ENCODE results near the gene MS4A8.
"Not testable (repeated sequence)": the region's sequence is repeated elsewhere in the genome, so short reads cannot be mapped to it uniquely, and the experiment has no call there.

The MS4A8 gene

GRCh38 chr11:60724420-60724819, 25.0 kb downstream of the MS4A8 start, which contains the start of gene MS4A18:
MS4A18 (plus strand) TSS chr11:60724720.
- DNase-seq (ENCODE audit: low read depth, low spot score): no peak

DNA sequence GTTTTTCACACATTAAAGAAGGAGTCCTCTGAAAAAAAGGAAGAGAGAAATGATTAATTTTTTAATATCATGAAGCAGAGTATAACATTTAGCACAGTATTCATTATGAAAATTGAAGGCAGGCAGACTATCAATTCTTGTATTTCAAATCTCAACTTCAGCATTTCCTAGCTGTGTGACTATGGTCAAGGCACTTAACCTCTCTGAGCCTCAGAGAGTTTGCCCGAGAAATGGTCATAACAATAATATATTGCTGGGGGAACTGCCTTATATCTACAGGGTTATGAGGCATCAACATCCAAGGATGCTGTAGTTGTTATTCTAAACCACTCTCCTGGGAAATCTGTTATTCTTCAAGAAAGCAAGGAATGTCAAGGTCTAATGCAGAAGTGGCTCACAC, 26.2 kb downstream of the MS4A8 start:
- no peak for DNase-seq (ENCODE audit: low read depth, low spot score)

GRCh38 chr11:60731586-60731985, 32.2 kb downstream of the MS4A8 start:
- DNase-seq (ENCODE audit: low read depth, low spot score): no peak

- no peak for DNase-seq (ENCODE audit: low read depth, low spot score)
These were observed 34.9 kb downstream of the MS4A8 start for GRCh38 chr11:60734279-60734678.

DNA sequence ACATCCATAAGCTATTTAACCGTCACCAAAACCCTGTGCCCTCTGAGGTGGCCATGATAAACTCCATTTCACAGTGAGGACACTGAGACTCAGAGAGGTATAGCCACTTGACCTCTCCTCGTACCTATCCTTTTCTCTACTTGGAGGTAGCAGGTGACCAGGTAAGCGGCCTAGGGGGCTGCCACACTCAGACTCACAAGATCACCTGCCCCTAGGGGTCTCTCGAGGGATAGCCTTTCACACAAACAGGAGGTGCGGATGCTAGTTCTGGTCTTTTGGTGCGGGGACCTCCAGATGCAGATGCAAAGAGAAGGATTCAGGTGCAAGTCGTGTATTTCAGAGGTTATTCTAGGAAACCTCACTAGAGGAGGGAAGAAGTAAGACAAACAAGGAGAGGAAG, 39.7 kb downstream of the MS4A8 start:
- DNase-seq (ENCODE audit: low read depth, low spot score): no peak

- DNase-seq (ENCODE audit: low read depth, low spot score): no peak
These were observed 41.2 kb downstream of the MS4A8 start for GRCh38 chr11:60740573-60740972.

GRCh38 chr11:60741421-60741820, 42.0 kb downstream of the MS4A8 start:
- DNase-seq (ENCODE audit: low read depth, low spot score): no peak

GRCh38 chr11:60743058-60743457, 43.6 kb downstream of the MS4A8 start:
- no peak for DNase-seq (ENCODE audit: low read depth, low spot score)

- no peak for DNase-seq (ENCODE audit: low read depth, low spot score)
These were observed 44.7 kb downstream of the MS4A8 start for GRCh38 chr11:60744114-60744513.

DNA sequence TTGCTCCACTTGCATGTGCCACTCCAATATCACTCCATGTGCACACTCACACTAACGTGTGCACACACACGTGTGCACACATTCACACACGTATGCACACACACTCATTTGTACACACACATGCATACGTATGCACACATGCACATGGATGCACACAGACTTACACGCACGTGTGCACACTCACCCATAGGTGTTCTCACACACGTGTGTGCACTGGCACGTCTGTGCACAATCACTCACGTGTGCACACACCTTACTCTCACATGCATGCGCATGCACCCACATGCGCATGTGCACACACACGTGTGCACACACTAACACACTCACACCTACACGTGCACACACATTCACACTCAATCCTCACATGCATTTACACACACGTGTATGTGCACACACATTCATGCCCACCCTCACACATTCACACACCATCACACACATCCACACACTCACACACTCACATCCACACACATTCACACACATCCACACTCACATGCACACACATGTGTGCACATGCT, 48.0 kb downstream of the MS4A8 start:
- DNase-seq (ENCODE audit: low read depth, low spot score): no peak

- no peak for DNase-seq (ENCODE audit: low read depth, low spot score)
These were observed 48.8 kb downstream of the MS4A8 start for GRCh38 chr11:60748225-60748624.

DNA sequence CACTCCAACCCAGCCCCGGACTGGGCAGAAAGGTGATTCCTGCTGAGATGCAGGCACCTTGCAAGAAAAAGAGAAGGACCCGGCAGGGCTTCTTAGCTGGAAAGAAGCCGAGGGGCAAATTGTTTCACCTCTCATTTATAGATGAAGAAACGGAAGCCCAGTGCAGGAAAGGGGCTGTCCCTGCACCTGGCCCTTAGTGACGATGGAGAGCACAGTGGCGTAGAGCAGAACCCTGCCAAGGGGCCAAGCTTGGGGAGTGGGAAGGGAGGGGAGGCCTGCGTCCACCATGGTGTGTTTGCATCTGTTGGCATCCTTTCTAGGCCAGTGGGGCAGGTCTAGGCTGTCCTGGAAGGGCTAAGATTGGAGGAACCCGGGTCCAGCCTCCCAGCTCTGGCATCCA, 49.4 kb downstream of the MS4A8 start:
- DNase-seq (ENCODE audit: low read depth, low spot score): no peak

- DNase-seq (ENCODE audit: low read depth, low spot score): no peak
These were observed 51.5 kb downstream of the MS4A8 start for GRCh38 chr11:60750911-60751310.

GRCh38 chr11:60753309-60753708, 53.9 kb downstream of the MS4A8 start:
- no peak for DNase-seq (ENCODE audit: low read depth, low spot score)

DNA sequence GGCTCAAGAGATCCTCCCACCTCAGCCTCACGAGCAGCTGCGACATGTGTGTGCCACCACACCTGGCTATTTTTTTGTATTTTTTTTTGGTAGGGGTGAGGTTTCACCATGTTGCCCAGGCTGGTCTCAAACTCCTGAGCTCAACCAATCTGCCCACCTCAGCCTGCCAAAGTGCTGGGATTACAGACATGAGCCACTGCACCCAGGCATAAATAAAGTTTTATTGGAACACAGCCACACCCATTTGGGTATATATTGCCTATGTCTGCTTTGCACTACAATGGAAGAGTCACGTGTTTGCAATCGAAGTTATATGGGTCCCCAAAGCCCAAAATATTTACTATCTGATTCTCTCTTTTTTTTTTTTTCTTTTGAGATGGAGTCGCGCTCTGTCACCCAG, 55.5 kb downstream of the MS4A8 start:
- DNase-seq (ENCODE audit: low read depth, low spot score): no peak

GRCh38 chr11:60756307-60757032, 57.1 kb downstream of the MS4A8 start, which contains the start of gene MS4A15:
MS4A15 (plus strand) TSS chr11:60756867; CDS start chr11:60763734, 6,867 bp downstream.
- no peak for DNase-seq (ENCODE audit: low read depth, low spot score)

GRCh38 chr11:60757231-60757800, 57.9 kb downstream of the MS4A8 start:
- DNase-seq (ENCODE audit: low read depth, low spot score): no peak

GRCh38 chr11:60758671-60759070, 59.3 kb downstream of the MS4A8 start:
- DNase-seq (ENCODE audit: low read depth, low spot score): not testable (repeated sequence)

DNA sequence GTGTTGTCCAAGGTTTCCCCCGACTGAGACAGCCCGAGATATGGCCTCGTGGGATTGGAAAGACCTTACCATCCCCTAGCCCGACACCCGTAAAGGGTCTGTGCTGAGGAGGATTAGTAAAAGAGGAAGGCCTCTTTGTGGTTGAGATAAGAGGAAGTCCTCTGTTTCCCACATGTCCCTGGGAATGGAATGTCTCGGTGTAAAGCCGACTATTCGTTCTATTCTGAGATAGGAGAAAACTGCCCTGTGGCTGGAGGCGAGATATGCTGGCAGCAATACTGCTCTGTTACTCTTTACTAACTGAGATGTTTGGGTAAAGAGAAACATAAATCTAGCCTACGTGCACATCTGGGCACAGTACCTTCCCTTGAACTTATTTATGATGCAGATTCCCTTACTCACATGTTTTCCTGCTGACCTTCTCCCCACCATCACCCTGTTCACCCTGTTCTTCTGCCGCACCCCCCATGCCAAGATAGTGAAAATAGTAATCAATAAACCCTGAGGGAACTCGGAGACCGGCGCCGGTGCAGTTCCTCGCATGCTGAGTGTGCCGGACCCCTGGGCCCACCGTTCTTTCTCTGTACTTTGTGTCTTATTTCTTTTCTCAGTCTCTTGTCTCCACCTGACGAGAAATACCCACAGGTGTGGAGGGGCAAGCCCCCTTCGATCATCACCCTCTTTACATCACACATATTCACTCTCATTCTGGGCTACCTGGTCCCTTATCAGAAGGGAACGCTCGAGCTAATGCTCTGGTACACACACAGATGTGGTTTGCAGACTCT, 60.2 kb downstream of the MS4A8 start:
- not testable (repeated sequence) for DNase-seq (ENCODE audit: low read depth, low spot score)

GRCh38 chr11:60761436-60762190, 62.2 kb downstream of the MS4A8 start:
- no peak for DNase-seq (ENCODE audit: low read depth, low spot score)

- DNase-seq (ENCODE audit: low read depth, low spot score): no peak
These were observed 63.7 kb downstream of the MS4A8 start for GRCh38 chr11:60762851-60763691.
